Hematopoietic multipotent progenitor cell treated with erythropoietin and hydrocortisone succinate and interleukin-3 and kit ligand, for 8 days (in vitro differentiated cells): ENCODE data around the gene CPVL.

Source experiments
- DNase-seq: peaks from one replicate; pipeline ENCODE4 v3.0.0-alpha.2; 2015

CPVL gene

DNA sequence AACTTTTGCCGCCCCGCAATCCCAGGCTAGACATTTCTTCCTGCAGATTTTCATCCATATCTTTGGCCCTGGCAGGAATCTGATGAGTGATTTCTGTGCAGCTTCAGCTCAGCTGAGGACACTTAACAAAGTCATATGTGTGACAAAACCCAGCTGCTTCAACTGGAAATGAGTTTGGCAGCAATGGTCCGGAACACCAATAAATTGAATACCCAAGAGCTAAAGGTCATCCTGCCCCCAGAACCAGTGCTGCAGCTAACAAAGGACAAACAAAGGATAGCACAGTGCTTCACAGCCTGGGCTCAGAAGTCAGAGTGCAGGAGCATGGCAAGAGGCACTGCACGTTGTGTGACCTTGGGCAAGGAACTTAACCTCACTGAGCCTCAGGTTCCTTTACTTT is 148.2 kb downstream of the CPVL start:
- no peak for DNase-seq

GRCh38 chr7:28996836-28997235 is 149.5 kb downstream of the CPVL start:
- no peak for DNase-seq

DNA sequence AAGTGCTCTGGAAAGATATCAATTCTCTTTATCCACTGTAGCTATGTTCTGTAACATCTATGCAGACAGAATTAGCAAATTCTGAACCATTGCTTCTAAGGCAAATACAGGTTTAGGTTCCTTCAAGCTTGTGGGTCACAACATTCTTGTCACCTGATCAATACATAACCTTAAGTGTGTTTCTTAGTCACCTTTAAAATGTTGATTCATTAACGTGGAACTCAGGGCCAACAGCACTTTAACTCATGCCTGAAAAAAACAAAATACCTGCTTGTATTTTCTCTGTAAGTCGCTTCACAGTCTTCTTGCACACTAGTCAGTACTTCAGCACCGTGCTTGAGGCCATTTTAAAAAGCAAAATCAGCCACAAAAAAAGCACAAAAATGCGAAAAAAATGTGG is 153.0 kb downstream of the CPVL start:
- no peak for DNase-seq

- DNase-seq, result no peak
These were observed 153.5 kb downstream of the CPVL start for GRCh38 chr7:28992798-28993197.

DNA sequence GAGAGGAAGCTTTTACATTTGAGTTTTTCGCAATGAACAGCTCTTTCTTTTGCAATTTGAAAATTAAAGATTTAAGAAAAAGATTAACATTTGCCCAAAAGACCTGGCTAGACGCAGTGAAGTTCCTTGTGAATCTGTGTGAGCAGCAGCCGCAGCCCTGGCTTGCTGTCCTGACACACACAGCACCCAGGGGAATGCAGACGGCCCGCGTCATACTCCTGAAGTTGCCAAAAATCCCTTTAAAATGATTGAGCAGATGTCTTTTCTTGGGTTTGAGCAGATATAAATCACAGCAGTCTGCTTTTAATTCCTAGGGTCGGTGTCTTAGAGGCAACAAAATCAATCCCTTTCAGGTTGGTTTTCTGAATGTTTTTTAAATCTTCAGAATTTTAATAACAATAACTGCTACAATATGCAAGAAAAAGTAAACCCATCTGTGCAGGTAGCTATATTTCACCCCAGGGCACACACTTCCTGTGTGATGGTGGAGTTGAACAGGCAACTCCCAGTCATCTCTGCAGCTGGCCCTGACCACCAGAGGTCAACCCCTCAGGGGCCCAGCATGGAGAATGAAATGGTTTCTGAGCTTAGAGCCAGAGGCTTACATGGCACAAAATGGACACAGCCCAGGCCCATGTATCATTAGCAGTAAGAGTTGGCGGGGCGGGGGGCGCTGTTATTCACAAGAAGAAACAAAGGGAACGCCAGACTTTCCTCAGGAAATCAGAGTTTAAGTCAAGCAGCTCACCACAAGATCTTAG is 156.0 kb downstream of the CPVL start:
- DNase-seq, result no peak

- DNase-seq, result no peak
These were observed 156.9 kb downstream of the CPVL start for GRCh38 chr7:28989211-28989980.

- DNase-seq, result no peak
These were observed 157.5 kb downstream of the CPVL start for GRCh38 chr7:28988810-28989209.

GRCh38 chr7:28988091-28988490 is 158.2 kb downstream of the CPVL start:
- no peak for DNase-seq

- DNase-seq, result no peak
These were observed 159.6 kb downstream of the CPVL start for GRCh38 chr7:28986765-28987110.

DNA sequence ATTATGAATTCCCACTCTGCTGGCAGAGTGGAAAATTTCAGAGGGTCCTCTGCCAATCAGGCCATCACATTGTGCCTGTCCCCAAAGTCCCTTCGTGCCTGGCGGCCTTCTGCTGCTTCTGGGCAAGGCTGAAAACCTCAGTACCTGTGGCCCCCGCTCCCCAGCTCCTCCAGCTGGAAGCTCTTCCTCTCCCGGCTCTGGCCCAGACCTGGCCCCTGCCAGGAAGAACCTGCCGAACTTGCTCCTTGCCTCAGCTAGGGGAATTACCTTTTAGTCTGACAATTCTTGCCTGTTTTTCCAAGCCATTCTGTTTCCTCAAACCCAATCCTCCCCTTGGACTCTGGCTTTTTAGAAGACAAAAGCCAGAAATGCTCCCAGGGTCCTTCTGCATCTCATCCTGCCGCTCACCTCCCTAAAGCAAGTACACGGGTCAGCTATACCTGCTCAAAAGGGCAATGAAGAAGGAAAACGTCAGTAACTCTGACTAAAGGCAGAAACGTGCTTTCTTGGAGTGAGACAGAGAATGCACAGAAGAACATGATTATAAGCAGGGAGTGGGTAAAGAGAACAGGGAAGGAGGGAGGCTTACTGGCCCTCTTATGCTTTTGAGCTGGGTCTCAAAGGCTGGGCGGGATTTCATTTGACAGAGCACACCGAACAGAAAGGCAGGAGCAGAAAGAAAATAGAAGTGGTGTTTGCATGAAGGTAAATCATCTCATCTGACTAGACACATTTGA is 160.1 kb downstream of the CPVL start:
- DNase-seq, result no peak

- peak; percentile 26 for DNase-seq
These were observed 161.7 kb downstream of the CPVL start for GRCh38 chr7:28984631-28985030.

DNA sequence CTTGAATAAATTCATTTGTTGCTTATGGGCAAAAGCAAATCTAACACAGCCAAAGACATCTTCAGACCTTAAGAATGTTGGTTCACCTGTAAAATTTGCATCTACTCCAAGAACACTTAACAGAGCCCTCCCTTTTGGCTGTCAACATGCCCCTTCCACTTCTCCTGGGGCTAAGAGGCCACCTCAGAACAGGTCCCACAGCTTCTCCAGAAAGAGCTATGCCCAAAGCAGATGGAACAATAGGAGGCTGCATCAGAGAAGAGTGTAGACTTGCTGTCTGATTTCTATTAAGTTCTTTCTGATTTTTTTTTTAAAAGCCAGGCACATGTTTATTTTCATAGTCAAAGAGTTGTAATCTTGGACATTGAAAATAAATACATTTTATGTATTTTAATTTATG is 162.1 kb downstream of the CPVL start:
- no peak for DNase-seq

- DNase-seq, result no peak
These were observed 162.7 kb downstream of the CPVL start for GRCh38 chr7:28983396-28984190.

DNA sequence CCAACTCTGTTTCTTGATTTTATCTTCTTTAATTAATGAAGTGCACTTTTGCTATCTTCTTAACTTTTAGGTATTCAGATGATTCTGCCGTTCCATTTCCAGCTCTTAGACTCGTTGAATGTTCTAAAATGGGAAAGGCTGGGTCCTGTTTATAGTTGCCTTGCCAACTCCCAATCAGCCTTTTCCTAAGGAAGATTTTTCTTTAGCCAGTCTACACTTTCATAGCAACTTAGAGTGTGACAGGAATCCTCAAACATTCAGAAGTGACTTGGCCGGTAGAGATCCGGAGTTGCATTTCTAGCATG is 165.2 kb downstream of the CPVL start:
- no peak for DNase-seq

DNA sequence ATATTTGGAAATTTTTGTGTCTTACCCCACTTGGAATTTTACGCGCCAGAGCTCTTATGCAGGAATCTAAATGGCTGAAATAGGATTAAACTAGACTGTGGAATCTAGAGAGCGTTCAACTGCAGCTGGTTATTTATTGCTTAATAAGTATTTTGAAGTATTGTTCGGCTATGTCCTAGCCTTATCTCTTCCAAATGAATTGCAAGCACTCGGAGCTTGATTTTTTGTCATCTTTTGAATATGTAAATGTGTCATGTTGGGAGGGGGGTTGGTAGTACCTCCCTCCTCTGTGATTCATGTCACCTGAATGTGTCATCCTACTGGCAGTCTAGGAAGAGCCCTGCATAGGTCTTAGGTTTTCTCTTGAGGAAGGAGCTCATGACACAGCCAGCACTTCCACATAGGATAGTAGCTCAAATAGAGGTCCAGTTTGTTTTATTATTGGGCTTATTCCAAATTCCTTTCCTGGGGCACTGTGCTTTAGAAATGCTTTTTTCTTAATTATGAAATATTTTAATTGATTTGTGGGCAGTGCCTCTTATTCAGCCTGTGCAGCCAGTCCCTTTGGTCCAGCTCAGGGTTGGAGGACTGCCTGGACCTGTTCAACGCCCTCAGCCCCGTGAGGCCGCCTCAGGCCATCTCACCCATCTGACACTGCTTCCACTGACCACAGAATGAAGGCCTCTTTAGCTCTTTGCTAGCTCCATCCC is 165.7 kb downstream of the CPVL start:
- DNase-seq, result no peak

GRCh38 chr7:28979776-28980175 is 166.6 kb downstream of the CPVL start:
- DNase-seq, result no peak

DNA sequence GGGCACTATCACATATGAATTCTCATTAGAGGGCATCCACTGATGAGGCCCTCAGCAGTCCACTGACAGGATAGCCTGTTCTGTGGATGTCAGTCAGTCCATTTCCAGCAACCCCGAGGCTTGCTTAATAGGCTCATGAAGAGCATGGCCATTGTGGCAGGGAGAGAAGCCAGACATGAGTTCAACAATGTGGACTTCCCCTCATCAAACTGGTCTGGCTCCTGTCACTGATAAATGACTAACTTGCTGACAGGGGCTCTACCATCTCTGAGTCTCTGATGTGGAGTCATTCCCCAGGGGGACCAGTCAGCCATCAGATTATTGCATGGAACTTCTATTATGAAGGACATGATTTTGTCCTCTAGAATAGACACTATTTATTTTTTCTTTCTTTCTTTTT is 168.5 kb downstream of the CPVL start:
- no peak for DNase-seq

DNA sequence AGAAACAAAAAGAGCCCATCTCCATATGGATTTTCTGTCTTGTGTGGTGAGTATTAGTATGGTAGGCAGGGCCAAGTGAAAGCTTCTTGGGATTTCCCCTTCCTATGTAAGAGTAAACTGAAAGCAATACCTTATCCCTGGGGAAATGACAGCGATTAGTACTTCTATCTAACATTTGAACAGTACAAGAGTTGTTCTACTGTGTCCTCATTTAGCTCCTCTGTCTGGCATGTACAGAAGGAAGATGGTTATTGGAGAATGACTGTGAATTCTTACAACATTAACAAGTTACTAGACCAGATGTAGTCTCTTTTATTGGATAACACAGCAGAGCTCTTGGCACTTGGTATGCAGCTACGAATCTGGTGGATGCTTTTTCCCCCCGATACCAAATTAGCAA is 170.3 kb downstream of the CPVL start:
- no peak for DNase-seq

- no peak for DNase-seq
These were observed 172.7 kb downstream of the CPVL start for GRCh38 chr7:28973591-28973990.

DNA sequence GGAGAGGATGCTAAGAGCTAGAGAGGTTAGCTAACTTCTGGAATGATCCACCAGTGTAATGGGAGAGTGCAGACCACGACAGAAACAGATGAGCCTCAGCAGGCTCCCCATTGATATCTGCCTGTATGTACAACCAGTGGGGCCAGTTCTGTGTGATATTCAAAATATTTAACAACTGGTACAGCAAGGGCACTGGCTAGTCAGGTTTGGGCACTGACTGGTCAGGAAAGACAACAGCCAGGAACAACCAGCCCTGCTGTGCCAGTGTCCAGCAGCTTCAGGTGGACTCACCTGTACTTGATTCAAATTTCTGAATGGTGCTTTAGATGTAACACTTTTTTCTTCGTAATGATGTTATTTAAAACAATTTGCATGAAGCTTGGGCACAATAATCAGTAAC is 182.3 kb downstream of the CPVL start:
- no peak for DNase-seq

- no peak for DNase-seq
These were observed 184.4 kb downstream of the CPVL start for GRCh38 chr7:28961972-28962371.

DNA sequence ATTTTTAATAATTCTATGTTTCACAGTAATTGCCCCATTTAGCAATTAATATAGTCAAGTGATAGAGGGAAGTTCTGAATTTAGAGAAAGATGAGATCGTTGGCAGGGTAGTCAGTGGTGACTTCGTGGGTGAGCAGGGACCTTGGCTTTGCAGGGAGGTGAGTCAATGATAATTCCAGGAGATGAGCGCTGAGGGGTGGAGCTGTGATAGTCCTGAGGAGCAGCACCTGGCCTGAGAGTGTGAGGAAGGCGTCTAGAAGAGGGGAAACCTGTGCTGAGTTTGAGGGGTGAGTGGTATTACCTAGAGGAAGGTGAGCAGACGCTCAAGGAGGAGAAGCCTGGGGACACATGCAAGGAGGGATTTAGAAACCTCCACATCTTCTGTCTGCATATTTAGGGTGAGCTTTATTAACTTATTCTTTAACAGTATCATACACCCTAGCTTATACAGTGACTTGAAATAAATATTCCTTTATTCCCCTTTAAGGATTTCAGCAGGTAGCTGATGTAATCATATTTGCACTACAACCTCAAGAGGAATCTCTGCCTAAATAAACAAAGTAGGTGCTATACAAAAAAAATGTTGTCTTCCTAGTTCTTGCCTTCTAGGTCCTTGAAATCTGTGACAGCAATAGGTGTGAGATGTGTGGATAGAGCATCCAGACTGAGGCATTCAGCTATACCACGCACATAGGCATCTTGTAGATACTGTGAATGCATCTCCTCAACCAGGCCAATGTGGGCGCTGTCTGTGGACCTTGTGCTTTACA is 186.1 kb downstream of the CPVL start:
- DNase-seq, result no peak
